Fibroblast of lung (primary cell): ENCODE measurements around the gene SLC13A1. TPM values are rescaled to one million over a fixed set of nuclear protein-coding genes. Genes with fewer than 3 reads are reported as not detected.
"Not testable (repeated sequence)": the region's sequence is repeated elsewhere in the genome, so short reads cannot be mapped to it uniquely, and the experiment has no call there.

ENCODE experiments used
- DNase-seq, 2 donors: peaks; one replicate each; pipeline versions ENCODE4 v3.0.0 to v3.0.0-alpha.2; 2010; ENCODE audit warnings: low read depth in 2 of 2
- H2AFZ ChIP-seq: 2 replicates; pipeline ENCODE4 v1.5.1; 2012; ENCODE audit warnings: low read length, control low read depth, inconsistent platforms
- H3K27ac ChIP-seq: 2 replicates; pipeline ENCODE4 v1.5.1; 2011; ENCODE audit warnings: low read length, control low read depth; ENCODE audit not compliant: insufficient read depth
- H3K27me3 ChIP-seq: 2 replicates; pipeline ENCODE4 v1.5.1; 2011; ENCODE audit warnings: mild to moderate bottlenecking, low read length; ENCODE audit not compliant: control insufficient read depth, insufficient read depth
- H3K36me3 ChIP-seq: 2 replicates; pipeline ENCODE4 v1.5.1; 2011; ENCODE audit warnings: low read length; ENCODE audit not compliant: control insufficient read depth, insufficient read depth
- H3K4me1 ChIP-seq: 2 replicates; pipeline ENCODE4 v1.5.1; 2011; ENCODE audit warnings: low read length; ENCODE audit not compliant: control insufficient read depth, insufficient read depth; ENCODE audit errors: extremely low read depth
- H3K4me2 ChIP-seq: 2 replicates; pipeline ENCODE4 v1.5.1; 2011; ENCODE audit warnings: low read length, control low read depth; ENCODE audit not compliant: insufficient read depth; ENCODE audit errors: extremely low read depth
- H3K4me3 ChIP-seq, 4 experiments: fragments of 200-600 bp in 1 of 4; sonication (generic) in 1 of 4; replicated peaks in 1 of 4; 2 replicates each; pipeline ENCODE4 v1.5.1; 2011 to 2016; ENCODE audit warnings: low read length in 4 of 4, low read depth in 3 of 4, mild to moderate bottlenecking in 3 of 4, control low read depth in 2 of 4, inconsistent platforms in 1 of 4, mixed read lengths in 1 of 4; ENCODE audit not compliant: insufficient read depth in 1 of 4; ENCODE audit errors: control extremely low read depth in 1 of 4
- H3K79me2 ChIP-seq: 2 replicates; pipeline ENCODE4 v1.5.1; 2012; ENCODE audit warnings: mild to moderate bottlenecking, low read length, inconsistent platforms; ENCODE audit not compliant: control insufficient read depth, insufficient read depth
- H3K9ac ChIP-seq: 2 replicates; pipeline ENCODE4 v1.5.1; 2011; ENCODE audit warnings: mild to moderate bottlenecking, low read length, control low read depth; ENCODE audit not compliant: insufficient read depth
- H3K9me3 ChIP-seq: 2 replicates; pipeline ENCODE4 v1.5.1; 2012; ENCODE audit warnings: low read depth, low read length; ENCODE audit not compliant: control insufficient read depth, insufficient read depth
- H4K20me1 ChIP-seq: 2 replicates; pipeline ENCODE4 v1.5.1; 2011; ENCODE audit warnings: low read length; ENCODE audit not compliant: control insufficient read depth, insufficient read depth; ENCODE audit errors: extremely low read depth
- CTCF ChIP-seq, 2 donors: IDR thresholded peaks in 1 of 2; conservative IDR thresholded peaks in 1 of 2; 1 replicate in 1 of 2; 2 replicates in 1 of 2; pipeline ENCODE4 v1.5.1; 2011 to 2012; ENCODE audit warnings: low read length in 2 of 2, control low read depth in 1 of 2, inconsistent platforms in 1 of 2, low read depth in 1 of 2, mild to moderate bottlenecking in 1 of 2
- EZH2 ChIP-seq: IDR thresholded peaks from 2 replicates; pipeline ENCODE4 v1.5.1; 2012; ENCODE audit warnings: low read length, control low read depth, mild to moderate bottlenecking; ENCODE audit errors: missing control alignments
- polyA plus RNA-seq, 2 donors: library from polyadenylated mRNA; depleted of rRNA in 1 of 2; stranded (reverse) in 1 of 2; unstranded in 1 of 2; fragments of >200 nt; gene quantifications; 2 replicates each; pipeline ENCODE4 v1.2.1, GENCODE V29; 2011 to 2012; ENCODE audit warnings: missing spikeins in 1 of 2
- total RNA-seq: library from RNA; depleted of rRNA; stranded (reverse); fragments of >200 nt; gene quantifications from 2 replicates; pipeline ENCODE4 v1.2.1, GENCODE V29; 2014

SLC13A1 gene
- total and polyA plus RNA-seq, 2 donors (not counting 1 experiment from before 2014, with no cell fraction given), result not detected

- no peak overlapping the region for H2AFZ ChIP-seq
- no peaks in the 10 kb centered on the region for H3K9me3 ChIP-seq
- H4K20me1 ChIP-seq, result no peaks in the 10 kb centered on the region
- H3K4me3 ChIP-seq, result no peak overlapping the region
- TF ChIP-seq EZH2, result no peak
- no peak for TF ChIP-seq CTCF (conservative IDR thresholded peaks at IDR 0.05 in 1 of 2, IDR thresholded peaks at IDR 0.05 in 1 of 2; ENCODE audit: low read depth in 1 of 2, low read length in 2 of 2)
- no peaks in the 10 kb centered on the region for H3K36me3 ChIP-seq
- no peak overlapping the region for H3K27ac ChIP-seq
- H3K4me2 ChIP-seq, result no peak overlapping the region
- no peaks in the 10 kb centered on the region for H3K79me2 ChIP-seq
- H3K4me1 ChIP-seq, result no peaks in the 10 kb centered on the region
- no peak overlapping the region for H3K9ac ChIP-seq
- no peak for DNase-seq
- H3K27me3 ChIP-seq, result no peaks in the 10 kb centered on the region
Measured at GRCh38 chr7:123096976-123097375, 102.8 kb downstream of the SLC13A1 start.

- DNase-seq, result no peak
- H3K4me1 ChIP-seq, result no peaks in the 10 kb centered on the region
- no peak overlapping the region for H3K4me2 ChIP-seq
Measured at GRCh38 chr7:123096434-123096833, 103.3 kb downstream of the SLC13A1 start.

GRCh38 chr7:123090456-123090855, 109.3 kb downstream of the SLC13A1 start:
- TF ChIP-seq EZH2 (no peak), CTCF (conservative IDR thresholded peaks at IDR 0.05 in 1 of 2, IDR thresholded peaks at IDR 0.05 in 1 of 2; ENCODE audit: low read depth in 1 of 2, low read length in 2 of 2) (no peak)
- Histone ChIP-seq H2AFZ (no peak overlapping the region), H3K9me3 (no peaks in the 10 kb centered on the region), H4K20me1 (no peaks in the 10 kb centered on the region), H3K36me3 (no peaks in the 10 kb centered on the region), H3K27me3 (no peaks in the 10 kb centered on the region), H3K27ac (no peak overlapping the region), H3K79me2 (no peaks in the 10 kb centered on the region), H3K4me2 (no peak overlapping the region), H3K9ac (no peak overlapping the region), H3K4me1 (no peaks in the 10 kb centered on the region), H3K4me3 (no peak overlapping the region)
- DNase-seq, result no peak

More at GRCh38 chr7:123096434-123096833, 103.3 kb downstream of the SLC13A1 start:
- TF ChIP-seq CTCF (conservative IDR thresholded peaks at IDR 0.05 in 1 of 2, IDR thresholded peaks at IDR 0.05 in 1 of 2; ENCODE audit: low read depth in 1 of 2, low read length in 2 of 2), result no peak
- TF ChIP-seq EZH2, result no peak
- no peaks in the 10 kb centered on the region for H3K27me3 ChIP-seq
- H3K79me2 ChIP-seq, result no peaks in the 10 kb centered on the region
- no peak overlapping the region for H3K4me3 ChIP-seq
- H3K9me3 ChIP-seq, result no peaks in the 10 kb centered on the region
- H3K27ac ChIP-seq, result no peak overlapping the region
- no peaks in the 10 kb centered on the region for H3K36me3 ChIP-seq
- no peak overlapping the region for H3K9ac ChIP-seq
- H4K20me1 ChIP-seq, result no peaks in the 10 kb centered on the region
- no peak overlapping the region for H2AFZ ChIP-seq

- H3K4me3 ChIP-seq, H3K9ac ChIP-seq, H3K4me1 ChIP-seq: not testable (repeated sequence)
Measured at GRCh38 chr7:123086910-123087309, 112.9 kb downstream of the SLC13A1 start.

GRCh38 chr7:123084861-123085260, 114.9 kb downstream of the SLC13A1 start:
- H3K36me3 ChIP-seq, H3K27me3 ChIP-seq, H3K9ac ChIP-seq, H3K4me1 ChIP-seq, H3K4me3 ChIP-seq, H3K79me2 ChIP-seq, H3K4me2 ChIP-seq, H2AFZ ChIP-seq, H3K9me3 ChIP-seq, H3K27ac ChIP-seq, H4K20me1 ChIP-seq, DNase-seq: not testable (repeated sequence)

More at GRCh38 chr7:123086910-123087309, 112.9 kb downstream of the SLC13A1 start:
- not testable (repeated sequence) for H3K79me2 ChIP-seq, H3K4me2 ChIP-seq, H3K36me3 ChIP-seq, H3K27me3 ChIP-seq, H2AFZ ChIP-seq, H4K20me1 ChIP-seq, H3K9me3 ChIP-seq, H3K27ac ChIP-seq, DNase-seq
